Caco-2 (cell line): ENCODE data around the gene LAP3. TPM values are rescaled to one million over a fixed set of nuclear protein-coding genes. Genes with fewer than 3 reads are reported as not detected.

Experiments
- BruUV-seq: library from RNA; stranded (reverse); fragments of 400-500 nt; replicated peaks from 2 replicates; lab custom pipeline; 2021; lab: Mats Ljungman, UMichigan
- CTCF ChIA-PET: fragments of 300-600 bp; sonication (Branson Sonifier 250); formaldehyde crosslinking; loops from one replicate; lab custom pipeline; 2022; ENCODE audit warnings: antibody characterized with exemption; lab: Charles Lee
- POLR2A ChIA-PET: fragments of 300-600 bp; sonication (Branson Sonifier 250); formaldehyde crosslinking; loops from one replicate; lab custom pipeline; 2022; ENCODE audit warnings: antibody characterized with exemption; lab: Charles Lee
- DNase-seq, 2 experiments: peaks; one replicate each; pipeline versions ENCODE4 v3.0.0 to v3.0.0-alpha.2; 2020 to 2022
- H3K27me3 ChIP-seq: replicated peaks from 2 replicates; pipeline ENCODE4 v1.6.0; 2011; ENCODE audit warnings: low read length; ENCODE audit not compliant: control insufficient read depth, insufficient read depth
- H3K36me3 ChIP-seq: 2 replicates; pipeline ENCODE4 v1.5.1; 2011; ENCODE audit warnings: low read length; ENCODE audit not compliant: control insufficient read depth, insufficient read depth
- H3K4me1 ChIP-seq: fragments of 250-450 bp; sonication (Bioruptor Pico); 2 replicates; pipeline ENCODE4 v1.5.1; 2020; ENCODE audit warnings: mild to moderate bottlenecking
- H3K4me3 ChIP-seq: 2 replicates; pipeline ENCODE4 v1.5.1; 2011; ENCODE audit warnings: low read depth, mild to moderate bottlenecking, control low read depth, low read length
- H3K9me3 ChIP-seq: fragments of 250-450 bp; sonication (Bioruptor Pico); 2 replicates; pipeline ENCODE4 v1.5.1; 2020; ENCODE audit warnings: mild to moderate bottlenecking, moderate library complexity
- H3K27ac Mint-ChIP-seq: one replicate; pipeline ENCODE4 v1.8.0; 2022; ENCODE audit warnings: mixed read lengths; ENCODE audit not compliant: unreplicated experiment
- H3K27me3 Mint-ChIP-seq: one replicate; pipeline ENCODE4 v1.8.0; 2022; ENCODE audit warnings: mixed read lengths; ENCODE audit not compliant: insufficient read depth, unreplicated experiment
- H3K36me3 Mint-ChIP-seq: one replicate; pipeline ENCODE4 v1.8.0; 2022; ENCODE audit warnings: mild to moderate bottlenecking, mixed read lengths; ENCODE audit not compliant: insufficient read depth, unreplicated experiment
- H3K4me1 Mint-ChIP-seq: one replicate; pipeline ENCODE4 v1.8.0; 2022; ENCODE audit warnings: low read depth, mixed read lengths; ENCODE audit not compliant: unreplicated experiment
- H3K4me3 Mint-ChIP-seq: one replicate; pipeline ENCODE4 v1.8.0; 2022; ENCODE audit warnings: mild to moderate bottlenecking, moderate library complexity, mixed read lengths; ENCODE audit not compliant: unreplicated experiment
- H3K9me3 Mint-ChIP-seq: one replicate; pipeline ENCODE4 v1.8.0; 2022; ENCODE audit warnings: mixed read lengths; ENCODE audit not compliant: unreplicated experiment
- CTCF ChIP-seq, 2 experiments: fragments of 200-600 bp in 1 of 2; IDR thresholded peaks; 1 replicate in 1 of 2; 2 replicates in 1 of 2; pipeline versions ENCODE4 v1.5.1 to v1.8.0; 2011 to 2022; ENCODE audit warnings: antibody characterized with exemption in 1 of 2, control low read depth in 1 of 2, inconsistent platforms in 1 of 2, low read depth in 1 of 2, low read length in 1 of 2, mild to moderate bottlenecking in 1 of 2, moderate library complexity in 1 of 2; ENCODE audit not compliant: insufficient read depth in 1 of 2, severe bottlenecking in 1 of 2, unreplicated experiment in 1 of 2
- intact Hi-C: fragments of 100-400 bp; cut with micrococcal nuclease; formaldehyde crosslinking; loops from one replicate; pipeline ENCODE4 v1.10.0; 2022; ENCODE audit not compliant: unreplicated experiment
- total RNA-seq: library from RNA; stranded (reverse); gene quantifications from 2 replicates; pipeline ENCODE4 v1.2.3, GENCODE V29; 2022

Gene LAP3
- total RNA-seq, 1 experiment from 2014 or later = 62.7 TPM

GRCh38 chr4:17619416-17620105 is 42.6 kb downstream of the LAP3 start:
- Mint-ChIP-seq H3K9me3 (no peaks in the 10 kb centered on the region), H3K4me3 (no peak overlapping the region), H3K36me3 (peaks cover 78% of the 10 kb centered on the region), H3K27ac (no peak overlapping the region), H3K4me1 (no peaks in the 10 kb centered on the region), H3K27me3 (no peaks in the 10 kb centered on the region)
- intact Hi-C loops = no loop called here
- H3K4me1 ChIP-seq = peaks cover 7% of the 10 kb centered on the region; the same call in 1 of the 2 replicates
- no peaks in the 10 kb centered on the region for H3K9me3 ChIP-seq
- H3K4me3 ChIP-seq = no peak overlapping the region
- peaks cover 3% of the 10 kb centered on the region for H3K36me3 ChIP-seq
- no TSS peak for BruUV-seq
- no peaks in the 10 kb centered on the region for H3K27me3 ChIP-seq
- DNase-seq = no peak
- POLR2A ChIA-PET = no interaction called here
- CTCF ChIA-PET = no interaction called here
- TF ChIP-seq CTCF (IDR thresholded peaks at IDR 0.05; ENCODE audit: insufficient read depth in 1 of 2, low read depth in 1 of 2, low read length in 1 of 2, severe bottlenecking in 1 of 2, unreplicated experiment in 1 of 2) = no peak

- H3K4me3 ChIP-seq = no peak overlapping the region
- H3K27ac Mint-ChIP-seq = no peak overlapping the region
- H3K27me3 Mint-ChIP-seq = no peaks in the 10 kb centered on the region
- no peaks in the 10 kb centered on the region for H3K9me3 ChIP-seq
- H3K4me3 Mint-ChIP-seq = no peak overlapping the region
- ChIA-PET CTCF (no interaction called here), POLR2A (no interaction called here)
- H3K4me1 ChIP-seq = no peaks in the 10 kb centered on the region
- no peak for TF ChIP-seq CTCF (IDR thresholded peaks at IDR 0.05; ENCODE audit: insufficient read depth in 1 of 2, low read depth in 1 of 2, low read length in 1 of 2, severe bottlenecking in 1 of 2, unreplicated experiment in 1 of 2)
- H3K36me3 ChIP-seq = peaks cover 3% of the 10 kb centered on the region; the same call in 1 of the 2 replicates
- no peaks in the 10 kb centered on the region for H3K4me1 Mint-ChIP-seq
- peaks cover 96% of the 10 kb centered on the region for H3K36me3 Mint-ChIP-seq
- BruUV-seq = no TSS peak
- intact Hi-C loops = no loop called here
- H3K9me3 Mint-ChIP-seq = no peaks in the 10 kb centered on the region
- no peaks in the 10 kb centered on the region for H3K27me3 ChIP-seq
- DNase-seq = no peak
Measured at GRCh38 chr4:17623451-17624001, 46.5 kb downstream of the LAP3 start.

DNA sequence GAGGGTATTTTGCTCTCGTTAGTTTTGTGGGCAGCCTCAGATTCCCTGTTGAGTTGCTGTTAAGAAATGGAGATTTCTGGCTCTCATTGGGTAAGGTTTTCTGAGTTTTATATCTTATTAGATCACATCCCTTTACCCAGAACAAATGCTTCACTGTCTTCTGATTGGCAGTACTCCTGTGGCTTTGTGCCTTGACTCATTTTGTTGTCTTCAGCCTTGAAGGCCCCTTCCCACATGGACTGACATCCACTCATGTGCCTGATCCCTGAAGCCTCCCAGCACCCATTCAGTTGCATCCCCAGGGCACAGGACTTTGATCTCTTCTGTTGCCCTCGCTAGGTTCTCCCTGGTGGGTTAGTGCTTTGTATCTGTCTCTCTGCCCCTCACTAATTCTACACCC is 47.8 kb downstream of the LAP3 start:
- ChIA-PET POLR2A (no interaction called here), CTCF (no interaction called here)
- no TSS peak for BruUV-seq
- H3K27me3 ChIP-seq = no peaks in the 10 kb centered on the region
- H3K9me3 ChIP-seq = no peaks in the 10 kb centered on the region
- intact Hi-C loops = no loop called here
- no peaks in the 10 kb centered on the region for H3K4me1 ChIP-seq
- Mint-ChIP-seq H3K36me3 (peaks cover 96% of the 10 kb centered on the region), H3K4me3 (no peak overlapping the region), H3K27me3 (no peaks in the 10 kb centered on the region), H3K4me1 (no peaks in the 10 kb centered on the region), H3K9me3 (no peaks in the 10 kb centered on the region), H3K27ac (no peak overlapping the region)
- H3K4me3 ChIP-seq = no peak overlapping the region
- no peak for TF ChIP-seq CTCF (IDR thresholded peaks at IDR 0.05; ENCODE audit: insufficient read depth in 1 of 2, low read depth in 1 of 2, low read length in 1 of 2, severe bottlenecking in 1 of 2, unreplicated experiment in 1 of 2)
- peaks cover 3% of the 10 kb centered on the region; the same call in 1 of the 2 replicates for H3K36me3 ChIP-seq
- no peak for DNase-seq
